NCI-H1694 (cell line): Measurements from ENCODE around the gene ALDH9A1.

Source experiments
- DNase-seq: peaks from one replicate; lab custom pipeline; 2025; lab: John Stamatoyannopoulos, UW

ALDH9A1 gene

DNA sequence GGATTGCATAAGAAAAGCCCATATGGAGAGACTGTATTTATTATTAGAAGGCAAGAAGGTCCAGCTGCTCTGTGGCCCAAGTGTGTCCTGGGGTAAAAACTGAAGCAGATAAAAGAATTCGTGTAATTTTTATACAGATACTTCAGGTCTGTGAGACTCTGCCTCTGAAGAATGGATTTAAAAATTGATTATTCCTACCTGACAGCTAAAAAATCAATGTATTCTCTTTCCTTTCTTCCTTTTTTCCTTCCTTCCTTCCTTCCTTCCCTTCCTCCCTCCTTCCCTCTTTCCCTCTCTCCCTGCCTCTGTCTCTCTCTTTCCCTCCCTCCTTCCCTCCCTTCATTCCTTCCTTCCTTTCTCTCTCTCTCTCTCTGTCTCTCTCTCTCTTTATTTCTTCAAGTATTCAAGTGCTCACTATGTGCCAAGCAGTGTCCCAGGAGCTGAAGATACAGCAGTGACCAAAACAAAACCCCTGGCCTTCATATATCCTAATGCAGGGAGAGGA, 78.7 kb downstream of the ALDH9A1 start:
- no peak for DNase-seq

DNA sequence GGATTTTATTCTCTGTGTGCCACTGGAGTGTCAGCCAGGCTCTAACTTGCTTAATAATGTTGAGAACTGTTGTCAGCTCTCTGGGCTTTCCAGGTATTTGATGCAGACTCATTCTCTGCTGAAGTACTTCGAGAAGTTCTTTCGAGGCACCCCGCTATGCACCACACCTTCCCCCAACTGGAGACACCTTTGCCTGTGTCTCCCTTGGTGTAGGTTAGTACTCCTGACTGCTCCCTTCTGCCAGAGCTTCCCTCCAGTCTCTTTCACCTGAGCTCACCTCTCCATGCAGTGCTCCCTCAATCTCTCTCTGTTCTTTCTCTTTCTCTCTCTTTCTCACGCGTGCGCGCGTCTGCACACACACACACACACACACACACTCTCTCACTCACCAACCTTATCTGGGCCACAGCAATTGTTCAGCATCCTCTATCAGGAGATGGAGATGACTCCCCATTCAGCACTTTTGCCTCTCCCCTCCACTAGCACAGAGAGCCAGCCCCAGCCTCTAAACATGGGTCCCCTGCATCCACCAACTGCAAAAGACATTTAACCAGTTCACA, 81.3 kb downstream of the ALDH9A1 start:
- no peak for DNase-seq

DNA sequence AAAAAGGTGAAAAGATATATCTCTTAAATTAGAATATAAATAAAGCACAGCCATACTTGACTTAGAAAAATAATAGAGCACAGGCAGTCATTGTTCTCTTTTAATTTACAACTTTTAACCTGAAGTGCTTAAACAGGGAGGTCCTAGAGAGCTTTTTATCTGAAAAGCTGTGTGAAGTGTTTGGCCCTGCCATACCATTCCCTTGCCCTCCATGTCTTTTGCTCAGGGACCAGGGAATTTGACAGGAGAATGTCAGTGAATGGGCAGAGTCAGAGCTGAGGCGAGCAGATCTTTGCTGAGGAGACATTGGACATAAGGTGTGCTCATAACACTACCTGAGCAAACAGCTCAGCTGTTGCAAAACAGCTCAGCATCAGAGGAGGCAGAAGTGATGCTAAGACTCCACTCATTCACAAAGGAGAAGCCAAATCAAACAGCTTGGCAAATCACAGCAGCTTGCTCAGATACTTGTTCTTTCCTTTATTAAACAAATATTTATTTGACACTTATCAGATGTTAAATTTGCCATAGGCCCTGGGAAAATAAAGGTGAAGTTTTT, 82.2 kb downstream of the ALDH9A1 start:
- no peak for DNase-seq
